PC-9 (cell line): ENCODE data around the gene DBH. TPM values are rescaled to one million over a fixed set of nuclear protein-coding genes. Genes with fewer than 3 reads are reported as not detected.
"Not testable (repeated sequence)": the region's sequence is repeated elsewhere in the genome, so short reads cannot be mapped to it uniquely, and the experiment has no call there.

ENCODE experiments used
- BruUV-seq: library from RNA; stranded (reverse); fragments of 400-500 nt; replicated peaks from 2 replicates; lab custom pipeline; 2021; lab: Mats Ljungman, UMichigan
- CTCF ChIA-PET: fragments of 300-600 bp; sonication (Branson Sonifier 250); formaldehyde crosslinking; loops from one replicate; lab custom pipeline; 2022; ENCODE audit warnings: antibody characterized with exemption; lab: Charles Lee
- POLR2A ChIA-PET: fragments of 300-600 bp; sonication (Branson Sonifier 250); formaldehyde crosslinking; loops from one replicate; lab custom pipeline; 2022; ENCODE audit warnings: antibody characterized with exemption; ENCODE audit not compliant: unreplicated experiment; lab: Charles Lee
- DNase-seq, 2 experiments: peaks; one replicate each; pipeline versions ENCODE4 v3.0.0 to v3.0.0-alpha.2; 2015 to 2022; ENCODE audit warnings: mixed read lengths in 1 of 2
- H2AFZ ChIP-seq: fragments of 200-600 bp; sonication (generic); 2 replicates; pipeline ENCODE4 v1.8.1; 2017; ENCODE audit warnings: antibody characterized with exemption
- H3F3A ChIP-seq: fragments of 200-600 bp; sonication (generic); 2 replicates; pipeline ENCODE4 v1.8.1; 2017; ENCODE audit warnings: antibody characterized with exemption, mild to moderate bottlenecking, low read depth; ENCODE audit not compliant: insufficient read depth
- H3K27ac ChIP-seq: fragments of 200-600 bp; sonication (generic); 2 replicates; pipeline ENCODE4 v1.6.1; 2016; ENCODE audit warnings: mixed run types
- H3K27me3 ChIP-seq: fragments of 200-600 bp; sonication (generic); 2 replicates; pipeline ENCODE4 v1.6.1; 2016; ENCODE audit warnings: low read depth, mixed run types; ENCODE audit not compliant: insufficient read depth
- H3K36me3 ChIP-seq: fragments of 200-600 bp; sonication (generic); 2 replicates; pipeline ENCODE4 v1.6.1; 2016; ENCODE audit warnings: low read depth, mixed run types
- H3K4me1 ChIP-seq: fragments of 200-600 bp; sonication (generic); replicated peaks from 2 replicates; pipeline ENCODE4 v1.6.1; 2016; ENCODE audit warnings: mixed run types; ENCODE audit not compliant: insufficient read depth
- H3K4me2 ChIP-seq: fragments of 200-600 bp; sonication (generic); 2 replicates; pipeline ENCODE4 v1.6.1; 2017; ENCODE audit warnings: mixed run types
- H3K4me3 ChIP-seq: fragments of 200-600 bp; sonication (generic); 2 replicates; pipeline ENCODE4 v1.6.1; 2016; ENCODE audit warnings: mixed run types
- H3K79me2 ChIP-seq: fragments of 200-600 bp; sonication (generic); 2 replicates; pipeline ENCODE4 v1.6.1; 2017; ENCODE audit warnings: low read depth, mixed run types
- H3K9me2 ChIP-seq: fragments of 200-600 bp; sonication (generic); 2 replicates; pipeline ENCODE4 v1.8.1; 2017; ENCODE audit warnings: mild to moderate bottlenecking; ENCODE audit not compliant: insufficient read depth
- H3K9me3 ChIP-seq: fragments of 200-600 bp; sonication (generic); 2 replicates; pipeline ENCODE4 v1.8.1; 2016; ENCODE audit warnings: low read depth; ENCODE audit not compliant: insufficient read depth
- H4K20me1 ChIP-seq: fragments of 200-600 bp; sonication (generic); 2 replicates; pipeline ENCODE4 v1.8.1; 2017; ENCODE audit not compliant: insufficient read depth
- CTCF ChIP-seq: fragments of 200-600 bp; sonication (generic); conservative IDR thresholded peaks from 2 replicates; pipeline ENCODE4 v1.6.1; 2017; ENCODE audit warnings: mixed run types, antibody characterized with exemption, mild to moderate bottlenecking, moderate library complexity
- EZH2 ChIP-seq: fragments of 200-600 bp; sonication (generic); IDR thresholded peaks from 2 replicates; pipeline ENCODE4 v1.8.0; 2017; ENCODE audit warnings: antibody characterized with exemption, low read depth
- intact Hi-C: fragments of 100-400 bp; cut with micrococcal nuclease; formaldehyde crosslinking; loops from one replicate; pipeline ENCODE4 v1.10.0; 2022; ENCODE audit not compliant: unreplicated experiment
- total RNA-seq: library from RNA; stranded (reverse); gene quantifications from 2 replicates; pipeline ENCODE4 v1.2.3, GENCODE V29; 2021

The DBH gene
- total RNA-seq, 1 experiment from 2014 or later, result not detected

- ChIA-PET CTCF (no interaction called here), POLR2A (no interaction called here)
- H3F3A ChIP-seq, result no peaks in the 10 kb centered on the region
- H4K20me1 ChIP-seq, result no peaks in the 10 kb centered on the region
- H3K9me3 ChIP-seq, result no peaks in the 10 kb centered on the region
- H3K27ac ChIP-seq, result no peak overlapping the region
- no peak overlapping the region for H2AFZ ChIP-seq
- BruUV-seq, result no TSS peak
- H3K4me2 ChIP-seq, result no peak overlapping the region
- H3K9me2 ChIP-seq, result no peaks in the 10 kb centered on the region
- peaks cover 87% of the 10 kb centered on the region for H3K27me3 ChIP-seq
- H3K4me1 ChIP-seq, result no peaks in the 10 kb centered on the region
- no peaks in the 10 kb centered on the region for H3K79me2 ChIP-seq
- no peak overlapping the region for H3K4me3 ChIP-seq
- H3K36me3 ChIP-seq, result no peaks in the 10 kb centered on the region
- intact Hi-C loops, result no loop called here
- no peak for DNase-seq
- TF ChIP-seq EZH2 (no peak), CTCF (no peak)
These were observed 37.1 kb downstream of the DBH start for GRCh38 chr9:133673258-133673655.

- TF ChIP-seq EZH2 (no peak), CTCF (no peak)
- no peaks in the 10 kb centered on the region for H3K9me3 ChIP-seq
- H4K20me1 ChIP-seq, result no peaks in the 10 kb centered on the region
- H3K27ac ChIP-seq, result no peak overlapping the region
- no peaks in the 10 kb centered on the region for H3K79me2 ChIP-seq
- ChIA-PET POLR2A (no interaction called here), CTCF (no interaction called here)
- no peaks in the 10 kb centered on the region for H3F3A ChIP-seq
- no peak overlapping the region for H2AFZ ChIP-seq
- no peak for DNase-seq
- no peaks in the 10 kb centered on the region for H3K36me3 ChIP-seq
- intact Hi-C loops, result no loop called here
- no peaks in the 10 kb centered on the region for H3K9me2 ChIP-seq
- no peak overlapping the region for H3K4me2 ChIP-seq
- H3K4me3 ChIP-seq, result no peak overlapping the region
- H3K4me1 ChIP-seq, result no peaks in the 10 kb centered on the region
- no TSS peak for BruUV-seq
- peaks cover 96% of the 10 kb centered on the region for H3K27me3 ChIP-seq
These were observed 37.9 kb downstream of the DBH start for GRCh38 chr9:133674091-133674490.

- H3K36me3 ChIP-seq, H3K4me3 ChIP-seq, H3K27ac ChIP-seq, H3K79me2 ChIP-seq, H2AFZ ChIP-seq, POLR2A ChIA-PET, BruUV-seq, H3F3A ChIP-seq, intact Hi-C loops, H3K4me2 ChIP-seq, DNase-seq, H4K20me1 ChIP-seq, H3K9me2 ChIP-seq, H3K9me3 ChIP-seq, H3K4me1 ChIP-seq: not testable (repeated sequence)
- CTCF ChIA-PET, result interaction anchor here (0.6 kb wide), 1 partner anchor 9 kb away, joined by 5 read pairs; no protein-coding TSS in a partner anchor
- H3K27me3 ChIP-seq, result peaks cover 100% of the 10 kb centered on the region
These were observed 39.6 kb downstream of the DBH start for GRCh38 chr9:133675796-133676195.

GRCh38 chr9:133676450-133676849 is 40.3 kb downstream of the DBH start:
- no peaks in the 10 kb centered on the region for H3K79me2 ChIP-seq
- ChIA-PET CTCF (interaction anchor here (0.6 kb wide), 2 partner anchors 8 to 110 kb away, joined by 5 to 14 read pairs; no protein-coding TSS in a partner anchor), POLR2A (no interaction called here)
- H3K4me1 ChIP-seq, result no peaks in the 10 kb centered on the region
- no peak overlapping the region for H2AFZ ChIP-seq
- H3K4me2 ChIP-seq, result no peak overlapping the region
- H3K27me3 ChIP-seq, result peaks cover 100% of the 10 kb centered on the region
- DNase-seq, result no peak
- intact Hi-C loops, result no loop called here
- no TSS peak for BruUV-seq
- no peak overlapping the region for H3K4me3 ChIP-seq
- TF ChIP-seq CTCF (no peak), EZH2 (no peak)
- H4K20me1 ChIP-seq, result no peaks in the 10 kb centered on the region
- H3K27ac ChIP-seq, result no peak overlapping the region
- no peaks in the 10 kb centered on the region for H3F3A ChIP-seq
- no peaks in the 10 kb centered on the region for H3K9me2 ChIP-seq
- H3K9me3 ChIP-seq, result no peaks in the 10 kb centered on the region
- no peaks in the 10 kb centered on the region for H3K36me3 ChIP-seq
